Endothelial cell of umbilical vein (primary cell): ENCODE data around the gene BNIPL. TPM values are rescaled to one million over a fixed set of nuclear protein-coding genes. Genes with fewer than 3 reads are reported as not detected.

ENCODE experiments used
- BruUV-seq: library from RNA; stranded (reverse); fragments of 400-500 nt; replicated peaks from 2 replicates; lab custom pipeline; 2021; lab: Mats Ljungman, UMichigan
- CTCF ChIA-PET: fragments of 300-600, 350-600 bp; sonication (Branson Sonifier 250); formaldehyde crosslinking; loops from one replicate; lab custom pipeline; 2021; ENCODE audit warnings: antibody characterized with exemption, inconsistent platforms; lab: Charles Lee
- POLR2A ChIA-PET: fragments of 300-600, 350-600 bp; sonication (Branson Sonifier 250); formaldehyde crosslinking; loops from one replicate; lab custom pipeline; 2021; ENCODE audit warnings: antibody characterized with exemption, inconsistent platforms; lab: Charles Lee
- DNase-seq: peaks from one replicate; pipeline ENCODE4 v3.0.0-alpha.2; 2011; ENCODE audit warnings: low read depth, low spot score
- FAIRE-seq: peaks from 2 replicates; lab custom pipeline; 2011; peaks lifted over from hg19 to GRCh38; lab: Jason Lieb, UNC
- H2AFZ ChIP-seq: 2 replicates; pipeline ENCODE4 v1.6.0; 2012; ENCODE audit warnings: low read depth, low read length, control low read depth, inconsistent platforms
- H3K27ac ChIP-seq: 2 replicates; pipeline ENCODE4 v1.5.1; 2011; ENCODE audit warnings: low read depth, mild to moderate bottlenecking, control low read depth, low read length, moderate library complexity; ENCODE audit not compliant: insufficient read depth
- H3K27me3 ChIP-seq, 2 experiments: 2 replicates each; pipeline versions ENCODE4 v1.6.0 to v1.6.1; 2011; ENCODE audit warnings: low read length in 2 of 2, mixed read lengths in 1 of 2; ENCODE audit not compliant: control insufficient read depth in 2 of 2, insufficient read depth in 2 of 2
- H3K36me3 ChIP-seq, 2 experiments: 2 replicates in 1 of 2; 3 replicates in 1 of 2; pipeline ENCODE4 v1.5.1; 2011; ENCODE audit warnings: low read length in 2 of 2, mild to moderate bottlenecking in 1 of 2, moderate library complexity in 1 of 2; ENCODE audit not compliant: control insufficient read depth in 2 of 2, insufficient read depth in 2 of 2; ENCODE audit errors: extremely low read depth in 1 of 2
- H3K4me1 ChIP-seq: 3 replicates; pipeline ENCODE4 v1.5.1; 2011; ENCODE audit warnings: mild to moderate bottlenecking, low read length; ENCODE audit not compliant: control insufficient read depth, insufficient read depth; ENCODE audit errors: extremely low read depth
- H3K4me2 ChIP-seq: 2 replicates; pipeline ENCODE4 v1.6.1; 2011; ENCODE audit warnings: low read length, control low read depth, mixed read lengths; ENCODE audit not compliant: insufficient read depth
- H3K4me3 ChIP-seq, 3 experiments: fragments of 200-600 bp in 1 of 3; sonication (generic), shearing (Covaris generic) in 1 of 3; replicated peaks in 1 of 3; 2 replicates each; pipeline ENCODE4 v1.5.1; 2011 to 2016; ENCODE audit warnings: control low read depth in 3 of 3, low read length in 3 of 3, mild to moderate bottlenecking in 2 of 3, inconsistent platforms in 1 of 3, low read depth in 1 of 3, moderate library complexity in 1 of 3; ENCODE audit not compliant: insufficient read depth in 1 of 3
- H3K79me2 ChIP-seq: 2 replicates; pipeline ENCODE4 v1.6.0; 2012; ENCODE audit warnings: low read length, inconsistent platforms; ENCODE audit not compliant: control insufficient read depth, insufficient read depth
- H3K9ac ChIP-seq: replicated peaks from 2 replicates; pipeline ENCODE3; 2011; ENCODE audit warnings: low read length, control low read depth; ENCODE audit not compliant: insufficient read depth; ENCODE audit errors: extremely low read depth
- H3K9me1 ChIP-seq: replicated peaks from 3 replicates; pipeline ENCODE4 v1.6.0; 2011; ENCODE audit warnings: mild to moderate bottlenecking, low read length; ENCODE audit not compliant: control insufficient read depth, insufficient read depth; ENCODE audit errors: extremely low read depth
- H3K9me3 ChIP-seq: replicated peaks from 2 replicates; pipeline ENCODE4 v1.5.1; 2012; ENCODE audit warnings: low read length, inconsistent platforms; ENCODE audit not compliant: control insufficient read depth, insufficient read depth
- H4K20me1 ChIP-seq: replicated peaks from 2 replicates; pipeline ENCODE3; 2011; ENCODE audit warnings: mild to moderate bottlenecking, low read length; ENCODE audit not compliant: control insufficient read depth, insufficient read depth; ENCODE audit errors: extremely low read depth
- CTCF ChIP-seq, 2 donors: IDR thresholded peaks; 1 replicate in 1 of 2; 2 replicates in 1 of 2; pipeline ENCODE4 v1.5.1; 2011; ENCODE audit warnings: low read length in 2 of 2, mild to moderate bottlenecking in 2 of 2, moderate library complexity in 2 of 2, control low read depth in 1 of 2, inconsistent platforms in 1 of 2, low read depth in 1 of 2; ENCODE audit not compliant: insufficient read depth in 1 of 2; ENCODE audit errors: extremely low read depth in 1 of 2
- EZH2 ChIP-seq: IDR thresholded peaks from 2 replicates; pipeline ENCODE4 v1.6.1; 2012; ENCODE audit warnings: borderline replicate concordance, low read depth, mild to moderate bottlenecking, moderate library complexity, low read length, inconsistent platforms; ENCODE audit not compliant: severe bottlenecking
- FOS ChIP-seq: IDR thresholded peaks from 2 replicates; pipeline ENCODE4 v1.6.1; 2011; ENCODE audit warnings: mild to moderate bottlenecking, low read length, moderate library complexity, borderline replicate concordance; ENCODE audit not compliant: insufficient read depth
- GATA2 ChIP-seq: IDR thresholded peaks from 2 replicates; pipeline ENCODE4 v1.7.0; 2011; ENCODE audit warnings: low read depth, mild to moderate bottlenecking, moderate library complexity, mixed read lengths, low read length; ENCODE audit not compliant: insufficient read length, insufficient read depth
- JUN ChIP-seq: IDR thresholded peaks from 2 replicates; pipeline ENCODE4 v1.6.1; 2011; ENCODE audit warnings: borderline replicate concordance, low read depth; ENCODE audit not compliant: insufficient read length, insufficient read depth
- MAX ChIP-seq: IDR thresholded peaks from 2 replicates; pipeline ENCODE4 v1.6.1; 2011; ENCODE audit not compliant: insufficient read depth, insufficient read length
- MYC ChIP-seq: IDR thresholded peaks from one replicate; pipeline ENCODE4 v1.6.1; 2011; ENCODE audit warnings: mild to moderate bottlenecking, low read depth, low read length
- POLR2A ChIP-seq: IDR thresholded peaks from 2 replicates; pipeline ENCODE4 v1.6.1; 2012; ENCODE audit warnings: low read depth, mild to moderate bottlenecking, control low read depth, low read length
- POLR2AphosphoS5 ChIP-seq: IDR thresholded peaks from 2 replicates; pipeline ENCODE4 v1.6.1; 2012; ENCODE audit warnings: low read depth, mild to moderate bottlenecking, control low read depth, low read length, moderate library complexity; ENCODE audit not compliant: insufficient read depth
- dilution Hi-C: fragments of 300-500 bp; cut with MboI; formaldehyde crosslinking; loops from one replicate; pipeline ENCODE4 v1.15.0; 2019; ENCODE audit warnings: low sequenced_read_pairs; ENCODE audit not compliant: extremely low pct_ligation_motif_present
- intact Hi-C: fragments of 100-400 bp; cut with micrococcal nuclease; formaldehyde crosslinking; loops from one replicate; pipeline ENCODE4 v1.10.0; 2022
- polyA plus RNA-seq, 4 experiments: library from polyadenylated mRNA; depleted of rRNA in 3 of 4; stranded (reverse) in 3 of 4; unstranded in 1 of 4; fragments of >200 nt; gene quantifications; 2 replicates each; pipeline versions ENCODE4 v1.2.1 to v1.2.3, GENCODE V29; 2011 to 2012; ENCODE audit warnings: missing spikeins in 1 of 4
- total RNA-seq: library from RNA; stranded (reverse); gene quantifications from 2 replicates; pipeline ENCODE4 v1.2.3, GENCODE V29; 2021

The BNIPL gene
- total and polyA plus RNA-seq, 2 donors (not counting 3 experiments of a cell fraction or from before 2014, with no cell fraction given): 0.26 to 0.42 TPM

DNA sequence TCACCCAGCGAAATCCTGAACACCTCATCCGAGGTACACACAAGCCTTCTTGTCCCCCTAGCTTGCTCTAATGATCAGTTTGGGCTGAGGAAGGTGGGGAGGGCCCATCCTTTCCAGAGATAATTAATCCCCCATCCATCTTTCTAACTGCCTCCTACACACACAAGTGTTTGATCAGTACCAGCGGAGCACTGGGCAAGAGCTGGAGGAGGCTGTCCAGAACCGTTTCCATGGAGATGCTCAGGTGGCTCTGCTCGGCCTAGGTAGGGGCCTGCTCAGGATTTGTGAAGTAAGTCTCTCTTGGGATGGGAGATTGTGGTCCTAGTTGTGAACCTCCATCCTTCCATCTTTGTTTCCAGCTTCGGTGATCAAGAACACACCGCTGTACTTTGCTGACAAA, 48.5 kb upstream of the BNIPL start:
- Histone ChIP-seq H3K4me3 (no peak overlapping the region), H3K27ac (no peak overlapping the region), H3K9me1 (no peaks in the 10 kb centered on the region), H3K9ac (no peak overlapping the region), H3K36me3 (no peaks in the 10 kb centered on the region), H4K20me1 (no peaks in the 10 kb centered on the region), H3K4me1 (no peaks in the 10 kb centered on the region), H3K9me3 (no peaks in the 10 kb centered on the region), H3K79me2 (no peaks in the 10 kb centered on the region), H3K27me3 (no peaks in the 10 kb centered on the region), H2AFZ (no peak overlapping the region), H3K4me2 (no peak overlapping the region)
- dilution Hi-C loops (no loop called here), intact Hi-C loops (no loop called here)
- TF ChIP-seq GATA2: no peak
- TF ChIP-seq EZH2: no peak
- no peak for TF ChIP-seq POLR2A
- no peak for TF ChIP-seq MYC
- TF ChIP-seq FOS: no peak
- no peak for TF ChIP-seq JUN
- no peak for TF ChIP-seq CTCF (IDR thresholded peaks at IDR 0.05; ENCODE audit: extremely low read depth in 1 of 2, insufficient read depth in 1 of 2, low read depth in 1 of 2, low read length in 2 of 2)
- TF ChIP-seq POLR2AphosphoS5: no peak
- no peak for TF ChIP-seq MAX
- POLR2A ChIA-PET: no interaction called here
- FAIRE-seq (no peak), DNase-seq (no peak)
- no TSS peak for BruUV-seq
- CTCF ChIA-PET: interaction anchor here (1.1 to 17.1 kb wide), 3 partner anchors 9 to 18 kb away, joined by 3 to 278 read pairs (median 27); partner anchors contain the start of gene MINDY1
